Measurements from ENCODE around the gene ASPA. TPM values are rescaled to one million over a fixed set of nuclear protein-coding genes. Genes with fewer than 3 reads are reported as not detected.

The ASPA gene
- total and polyA plus RNA-seq, 2 experiments from 2014 or later: 0.16 TPM; not detected in 1

GRCh38 chr17:3502466-3502865 lies 26.7 kb downstream of the ASPA start:
- Histone ChIP-seq H2AFZ (no peak overlapping the region), H3K36me3 (ENCODE audit: low read depth) (no peaks in the 10 kb centered on the region), H3F3A (ENCODE audit: insufficient read depth) (no peaks in the 10 kb centered on the region), H3K4me2 (ENCODE audit: unreplicated experiment) (no peak overlapping the region), H3K27ac (no peak overlapping the region), H3K9me2 (ENCODE audit: insufficient read depth) (no peaks in the 10 kb centered on the region), H3K9me3 (ENCODE audit: low read depth) (no peaks in the 10 kb centered on the region), H3K79me2 (ENCODE audit: insufficient read depth) (no peaks in the 10 kb centered on the region), H3K4me1 (ENCODE audit: insufficient read depth) (no peaks in the 10 kb centered on the region), H3K9ac (no peak overlapping the region), H3K4me3 (no peak overlapping the region), H4K20me1 (ENCODE audit: insufficient read depth) (no peaks in the 10 kb centered on the region), H3K27me3 (replicated peaks; ENCODE audit: insufficient read depth) (no peaks in the 10 kb centered on the region)
- 70 to 72% methylated on average over 5 of the region's 5 CpGs for WGBS, 2 experiments (ENCODE audit: low coverage in 1 of 2, low lambda C conversion rate in 2 of 2, missing lambda C conversion rate in 2 of 2)
- DNase-seq: no peak
- TF ChIP-seq EZH2 (IDR thresholded peaks at IDR 0.05; ENCODE audit: insufficient read depth, poor library complexity, severe bottlenecking): no peak
- in situ Hi-C loops (cut with MboI): no loop called here

- no peak for TF ChIP-seq EZH2phosphoT487 (IDR thresholded peaks at IDR 0.05; ENCODE audit: insufficient read depth, low read depth)
- TF ChIP-seq EZH2 (IDR thresholded peaks at IDR 0.05; ENCODE audit: insufficient read depth, poor library complexity, severe bottlenecking): no peak
- Histone ChIP-seq H3K4me1 (ENCODE audit: insufficient read depth) (no peaks in the 10 kb centered on the region), H3K36me3 (ENCODE audit: low read depth) (no peaks in the 10 kb centered on the region), H3K4me2 (ENCODE audit: unreplicated experiment) (no peak overlapping the region), H3K9me2 (ENCODE audit: insufficient read depth) (no peaks in the 10 kb centered on the region), H3K79me2 (ENCODE audit: insufficient read depth) (no peaks in the 10 kb centered on the region), H3K4me3 (no peak overlapping the region), H3K27ac (no peak overlapping the region), H4K20me1 (ENCODE audit: insufficient read depth) (no peaks in the 10 kb centered on the region), H3K27me3 (replicated peaks; ENCODE audit: insufficient read depth) (no peaks in the 10 kb centered on the region), H3F3A (ENCODE audit: insufficient read depth) (no peaks in the 10 kb centered on the region), H3K9ac (no peak overlapping the region), H3K9me3 (ENCODE audit: low read depth) (no peaks in the 10 kb centered on the region), H2AFZ (no peak overlapping the region)
- in situ Hi-C loops (cut with MboI): no loop called here
- DNase-seq: no peak
- WGBS, 2 experiments (ENCODE audit: low coverage in 1 of 2, low lambda C conversion rate in 2 of 2, missing lambda C conversion rate in 2 of 2): 11 to 27% methylated on average over 1 of the region's 1 CpG
Measured at GRCh38 chr17:3503285-3503684, 27.5 kb downstream of the ASPA start.

DNA sequence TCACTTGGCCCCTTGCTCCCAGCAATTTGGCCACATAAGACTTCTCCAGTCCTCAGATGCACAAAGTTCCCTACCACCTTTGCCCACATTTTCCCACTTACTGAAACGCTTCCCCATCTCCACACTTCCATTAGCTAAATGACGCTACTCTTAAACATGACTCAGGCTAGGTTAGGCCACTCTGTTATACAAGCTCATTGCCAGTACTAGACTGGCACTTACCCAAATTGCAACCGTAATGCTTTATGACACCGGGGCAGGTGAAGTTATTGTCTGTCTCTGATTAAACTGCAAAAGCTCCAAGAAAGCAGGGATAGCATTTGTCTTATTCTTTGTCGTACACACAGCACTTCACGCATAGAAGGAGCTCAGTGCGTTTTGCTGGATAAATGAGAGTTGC lies 29.2 kb downstream of the ASPA start:
- WGBS, 2 experiments (ENCODE audit: low coverage in 1 of 2, low lambda C conversion rate in 2 of 2, missing lambda C conversion rate in 2 of 2): 90 to 93% methylated on average over 7 of the region's 7 CpGs

DNA sequence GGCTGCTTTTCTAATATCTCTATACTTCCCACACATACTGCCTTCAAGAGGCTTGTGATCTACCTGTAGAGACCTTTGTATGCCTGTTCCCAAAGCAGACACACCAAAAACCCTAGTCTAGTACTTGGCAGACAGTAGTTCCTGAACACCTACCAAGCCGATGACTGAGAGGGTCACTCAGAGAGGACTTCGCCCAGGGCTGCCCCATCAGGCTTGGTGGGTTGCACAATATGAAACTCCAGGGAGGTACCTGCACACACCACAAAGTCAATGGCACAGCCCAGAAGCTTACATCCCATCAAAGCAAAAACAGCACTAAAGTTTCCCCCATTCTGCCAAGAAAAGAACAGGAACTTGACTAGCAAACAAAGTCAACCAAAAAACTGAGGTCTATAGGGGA lies 30.3 kb downstream of the ASPA start:
- no peaks in the 10 kb centered on the region for H3K9me2 ChIP-seq (ENCODE audit: insufficient read depth)

More for the DNA sequence above, 29.2 kb downstream of the ASPA start:
- no peaks in the 10 kb centered on the region for H4K20me1 ChIP-seq (ENCODE audit: insufficient read depth)
- no peak overlapping the region for H2AFZ ChIP-seq
- H3K9me2 ChIP-seq (ENCODE audit: insufficient read depth): no peaks in the 10 kb centered on the region
- no peaks in the 10 kb centered on the region for H3K27me3 ChIP-seq (replicated peaks; ENCODE audit: insufficient read depth)
- no peak for DNase-seq
- no peak overlapping the region for H3K4me3 ChIP-seq
- no peaks in the 10 kb centered on the region for H3K36me3 ChIP-seq (ENCODE audit: low read depth)
- in situ Hi-C loops (cut with MboI): no loop called here
- no peaks in the 10 kb centered on the region for H3K4me1 ChIP-seq (ENCODE audit: insufficient read depth)
- H3K79me2 ChIP-seq (ENCODE audit: insufficient read depth): no peaks in the 10 kb centered on the region
- H3K4me2 ChIP-seq (ENCODE audit: unreplicated experiment): no peak overlapping the region
- no peaks in the 10 kb centered on the region for H3F3A ChIP-seq (ENCODE audit: insufficient read depth)
- TF ChIP-seq EZH2 (IDR thresholded peaks at IDR 0.05; ENCODE audit: insufficient read depth, poor library complexity, severe bottlenecking): no peak
- TF ChIP-seq EZH2phosphoT487 (IDR thresholded peaks at IDR 0.05; ENCODE audit: insufficient read depth, low read depth): no peak
- no peaks in the 10 kb centered on the region for H3K9me3 ChIP-seq (ENCODE audit: low read depth)
- no peak overlapping the region for H3K9ac ChIP-seq
- no peak overlapping the region for H3K27ac ChIP-seq

DNA sequence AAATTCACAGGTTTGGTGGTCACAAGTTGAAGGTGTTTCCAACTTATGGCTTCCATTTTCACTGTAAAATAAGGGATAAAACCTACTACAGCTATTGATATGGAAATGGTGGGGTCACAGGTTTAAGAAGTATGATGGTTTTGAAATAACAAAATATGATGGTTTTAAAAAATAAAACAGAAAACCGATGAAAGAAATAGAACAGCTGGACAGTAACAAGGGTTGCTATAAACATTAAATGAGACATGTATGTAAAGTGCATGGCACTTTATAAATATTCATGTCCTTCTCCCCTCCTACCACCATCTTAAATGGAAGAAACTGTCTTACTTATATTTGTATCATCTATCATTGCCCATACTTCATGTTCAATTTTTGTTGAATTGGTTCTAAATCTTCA lies 31.3 kb downstream of the ASPA start:
- H3K9me3 ChIP-seq (ENCODE audit: low read depth): no peaks in the 10 kb centered on the region
- no peak overlapping the region for H3K4me2 ChIP-seq (ENCODE audit: unreplicated experiment)
- no peaks in the 10 kb centered on the region for H3K36me3 ChIP-seq (ENCODE audit: low read depth)
- no peak overlapping the region for H3K9ac ChIP-seq
- in situ Hi-C loops (cut with MboI): no loop called here
- no peak for DNase-seq
- no peak overlapping the region for H3K4me3 ChIP-seq
- WGBS, 2 experiments (ENCODE audit: low coverage in 1 of 2, low lambda C conversion rate in 2 of 2, missing lambda C conversion rate in 2 of 2): 65 to 69% methylated on average over 1 of the region's 1 CpG
- H3K9me2 ChIP-seq (ENCODE audit: insufficient read depth): no peaks in the 10 kb centered on the region
- H3K4me1 ChIP-seq (ENCODE audit: insufficient read depth): peaks cover 9% of the 10 kb centered on the region
- no peak overlapping the region for H3K27ac ChIP-seq
- H3K27me3 ChIP-seq (replicated peaks; ENCODE audit: insufficient read depth): no peaks in the 10 kb centered on the region
- H3K79me2 ChIP-seq (ENCODE audit: insufficient read depth): no peaks in the 10 kb centered on the region
- no peak for TF ChIP-seq EZH2 (IDR thresholded peaks at IDR 0.05; ENCODE audit: insufficient read depth, poor library complexity, severe bottlenecking)
- no peak overlapping the region for H2AFZ ChIP-seq
- H4K20me1 ChIP-seq (ENCODE audit: insufficient read depth): no peaks in the 10 kb centered on the region
- peaks cover 10% of the 10 kb centered on the region for H3F3A ChIP-seq (ENCODE audit: insufficient read depth)

More for the DNA sequence above, 30.3 kb downstream of the ASPA start:
- 79 to 80% methylated on average over 2 of the region's 2 CpGs for WGBS, 2 experiments (ENCODE audit: low coverage in 1 of 2, low lambda C conversion rate in 2 of 2, missing lambda C conversion rate in 2 of 2)
- H3K27me3 ChIP-seq (replicated peaks; ENCODE audit: insufficient read depth): no peaks in the 10 kb centered on the region
- no peak for DNase-seq
- no peak overlapping the region for H3K27ac ChIP-seq
- TF ChIP-seq EZH2phosphoT487 (IDR thresholded peaks at IDR 0.05; ENCODE audit: insufficient read depth, low read depth) (no peak), EZH2 (IDR thresholded peaks at IDR 0.05; ENCODE audit: insufficient read depth, poor library complexity, severe bottlenecking) (no peak)
- no peaks in the 10 kb centered on the region for H3K36me3 ChIP-seq (ENCODE audit: low read depth)
- no peaks in the 10 kb centered on the region for H3K79me2 ChIP-seq (ENCODE audit: insufficient read depth)
- H3K4me2 ChIP-seq (ENCODE audit: unreplicated experiment): no peak overlapping the region
- no peaks in the 10 kb centered on the region for H4K20me1 ChIP-seq (ENCODE audit: insufficient read depth)
- H3K9me3 ChIP-seq (ENCODE audit: low read depth): no peaks in the 10 kb centered on the region
- no peak overlapping the region for H3K4me3 ChIP-seq
- no peak overlapping the region for H3K9ac ChIP-seq
- H3K4me1 ChIP-seq (ENCODE audit: insufficient read depth): no peaks in the 10 kb centered on the region
- H3F3A ChIP-seq (ENCODE audit: insufficient read depth): no peaks in the 10 kb centered on the region
- in situ Hi-C loops (cut with MboI): no loop called here
- no peak overlapping the region for H2AFZ ChIP-seq
